HPDE6-E6E7 (cell line): ENCODE results near the gene SCYGR1.
"Not testable (repeated sequence)": the region's sequence is repeated elsewhere in the genome, so short reads cannot be mapped to it uniquely, and the experiment has no call there.

Source experiments
- DNase-seq: peaks from one replicate; pipeline ENCODE4 v3.0.0; 2011; ENCODE audit warnings: missing footprints; ENCODE audit errors: extremely low spot score

Gene SCYGR1

GRCh38 chr2:227402959-227403358 lies 15.2 kb upstream of the SCYGR1 start:
- DNase-seq, result no peak

- DNase-seq, result no peak
These were observed 14.6 kb upstream of the SCYGR1 start for GRCh38 chr2:227402321-227402720.

DNA sequence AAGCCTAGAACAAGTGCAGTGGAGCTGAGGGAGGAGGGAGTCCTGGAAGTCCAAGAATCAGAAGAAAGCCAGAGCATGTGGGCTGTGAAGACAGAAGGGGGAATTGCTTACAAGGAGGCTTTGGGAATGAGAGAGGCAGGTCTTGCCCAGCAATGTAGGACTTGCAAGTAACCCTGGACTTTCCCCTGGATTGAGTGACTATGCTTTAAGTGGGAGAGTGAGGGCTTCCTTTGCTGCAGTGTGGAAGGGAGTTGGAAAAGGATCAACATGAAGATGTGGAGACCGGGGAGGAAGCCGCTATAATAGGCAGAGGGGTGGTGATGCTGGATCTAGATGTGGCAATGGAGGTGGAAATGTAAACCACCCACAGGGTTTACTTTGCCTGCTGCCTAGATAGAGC lies 13.8 kb upstream of the SCYGR1 start:
- no peak for DNase-seq

GRCh38 chr2:227398684-227399670 lies 11.2 kb upstream of the SCYGR1 start:
- no peak for DNase-seq

DNA sequence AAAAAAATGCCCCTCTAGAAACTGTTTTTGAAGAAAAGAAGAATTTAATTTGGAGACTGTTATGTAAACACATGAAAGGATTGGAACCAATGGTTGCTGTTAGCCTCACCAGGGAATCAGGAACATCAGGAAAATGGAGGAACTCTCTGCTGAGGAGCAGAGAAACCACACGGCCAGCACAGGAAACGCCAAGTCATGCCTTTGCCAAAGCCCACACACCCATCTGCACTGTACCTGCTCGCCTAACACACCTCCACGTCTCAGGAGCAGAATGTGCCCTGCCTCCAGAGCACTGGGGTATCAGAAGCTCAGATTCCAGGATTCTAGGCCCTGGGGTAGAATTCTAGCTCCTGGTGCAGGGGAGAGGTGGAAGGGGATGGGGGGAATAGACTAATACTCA lies 9.8 kb upstream of the SCYGR1 start:
- DNase-seq, result no peak

GRCh38 chr2:227395556-227395955 lies 7.8 kb upstream of the SCYGR1 start:
- DNase-seq, result no peak

DNA sequence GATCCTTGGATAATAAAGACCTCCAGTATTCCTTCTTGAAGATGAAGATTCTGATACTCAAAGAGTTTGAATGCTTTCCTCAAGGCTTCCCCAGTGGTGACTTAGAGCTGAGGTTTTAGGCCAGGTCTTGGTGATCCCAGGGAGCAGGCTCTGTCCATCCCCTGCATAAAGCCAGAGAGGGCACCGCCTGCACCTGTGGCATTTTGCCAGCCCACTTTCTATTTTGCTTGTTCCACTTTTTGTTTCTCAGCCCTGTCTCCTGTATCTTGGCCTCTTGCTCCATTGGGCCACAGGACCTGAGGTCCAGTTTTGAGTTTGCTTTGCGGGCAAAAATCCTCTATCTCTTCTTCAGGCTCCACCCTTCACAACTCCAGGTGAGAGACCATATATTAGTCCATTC lies 6.7 kb upstream of the SCYGR1 start:
- DNase-seq, result no peak

GRCh38 chr2:227390468-227391256 lies 2.9 kb upstream of the SCYGR1 start:
- DNase-seq, result no peak

DNA sequence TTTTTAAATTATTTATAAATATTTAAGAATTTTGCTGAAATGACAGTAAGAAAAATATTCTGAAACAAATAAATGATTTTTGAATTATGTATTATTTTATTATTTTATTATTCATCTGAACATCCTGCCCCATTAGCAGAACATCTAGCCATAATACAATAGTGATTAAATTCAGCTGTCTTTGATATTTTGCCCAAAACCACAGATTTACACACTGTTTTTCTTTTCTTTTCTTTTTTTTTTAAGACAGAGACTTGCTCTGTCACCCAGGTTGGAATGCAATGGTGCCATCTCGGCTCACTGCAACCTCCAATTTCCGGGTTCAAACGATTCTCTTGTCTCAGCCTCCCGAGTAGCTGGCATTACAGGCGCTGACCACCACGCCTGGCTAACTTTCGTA lies 1.9 kb upstream of the SCYGR1 start:
- DNase-seq, result no peak

- DNase-seq, result no peak
These were observed 1.5 kb upstream of the SCYGR1 start for GRCh38 chr2:227389231-227389630.

GRCh38 chr2:227388537-227389011 lies 825 bp upstream of the SCYGR1 start:
- DNase-seq, result no peak

DNA sequence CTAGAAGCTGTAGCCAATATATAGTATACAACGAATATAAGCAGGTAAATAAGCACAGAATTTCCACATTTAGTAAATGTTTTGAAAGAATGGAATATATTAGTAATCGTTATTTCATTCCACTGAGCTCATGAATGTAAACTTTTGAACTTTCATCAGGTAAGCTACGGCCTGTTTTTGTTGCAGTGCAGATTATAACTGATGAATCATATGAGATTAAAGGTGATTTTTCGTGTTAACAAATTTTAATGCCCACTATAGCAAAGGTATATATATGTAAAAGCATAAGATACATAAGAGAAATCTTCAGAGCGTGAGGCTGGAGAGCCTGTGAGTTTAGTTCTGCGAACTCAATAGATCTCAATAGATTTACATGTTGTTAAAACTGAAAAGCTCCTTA lies 1.1 kb downstream of the SCYGR1 start:
- no peak for DNase-seq

DNA sequence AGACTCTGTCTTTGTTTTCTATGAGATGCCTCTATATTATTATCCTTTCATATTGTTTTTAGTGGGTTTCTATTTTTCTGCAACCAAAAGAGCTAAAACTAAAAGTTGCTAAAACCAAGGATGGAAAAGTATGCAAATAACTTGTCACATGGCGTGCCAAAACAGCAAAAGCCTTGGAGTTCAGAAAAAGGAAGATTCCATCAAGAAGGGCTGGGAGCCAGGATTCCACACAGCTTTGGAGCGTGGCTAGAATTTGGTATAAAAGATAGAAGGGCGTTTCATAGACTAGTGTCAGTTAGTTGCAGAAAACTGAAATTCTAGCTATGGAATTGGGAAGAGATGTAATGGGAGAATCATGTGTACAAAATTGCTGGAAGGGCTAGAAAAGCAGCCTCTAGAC lies 4.1 kb downstream of the SCYGR1 start:
- no peak for DNase-seq

DNA sequence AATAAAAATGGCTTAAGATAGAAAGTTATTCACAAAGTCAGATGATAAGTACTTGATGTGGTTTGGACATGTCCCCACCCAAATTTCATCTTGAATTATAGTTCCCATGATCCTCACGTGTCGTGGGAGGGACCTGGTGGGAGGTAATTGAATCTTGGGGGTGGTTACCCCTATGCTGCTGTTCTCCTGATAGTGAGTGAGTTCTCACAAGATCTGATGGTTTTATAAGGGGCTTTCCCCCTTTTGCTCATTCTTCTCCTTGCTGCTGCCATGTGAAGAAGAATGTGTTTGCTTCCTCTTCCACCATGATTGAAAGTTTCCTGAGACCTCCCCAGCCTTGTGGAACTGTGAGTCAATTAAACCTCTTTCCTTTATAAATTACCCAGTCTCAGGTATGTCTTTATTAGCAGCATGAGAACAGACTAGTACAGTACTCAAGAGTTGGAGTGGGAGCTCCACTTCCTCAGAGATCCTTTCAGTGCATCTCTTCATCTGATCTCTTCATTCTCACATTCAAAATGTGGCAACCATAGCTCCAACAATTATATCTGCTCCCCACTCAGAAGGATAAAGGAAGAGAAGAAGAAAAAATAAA lies 5.4 kb downstream of the SCYGR1 start:
- DNase-seq, result not testable (repeated sequence)

DNA sequence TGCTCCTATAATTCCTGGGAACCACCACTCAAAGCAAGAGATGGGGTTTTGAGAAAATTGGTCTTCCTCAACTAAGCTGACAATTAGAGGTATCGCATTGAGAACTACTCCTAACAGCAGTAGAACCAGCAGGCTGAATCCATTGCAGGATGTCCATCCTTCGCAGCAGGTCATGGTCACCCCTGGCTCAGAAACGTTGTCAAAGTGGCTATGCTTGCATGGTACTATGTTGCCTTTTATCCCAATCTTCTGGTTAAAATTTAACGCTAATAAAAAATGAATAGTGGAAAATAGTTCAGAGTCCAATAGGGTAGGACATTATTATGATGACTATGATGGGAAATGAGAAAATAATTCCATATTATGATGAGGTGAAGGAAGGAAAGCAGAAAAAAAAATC lies 8.7 kb downstream of the SCYGR1 start, which contains the start of gene TM4SF20:
Gene TM4SF20, minus strand, starts transcription at position 212 of the 400 bp plus-strand sequence. Its CDS starts 38 bp downstream, at position 174.
- DNase-seq, result no peak

DNA sequence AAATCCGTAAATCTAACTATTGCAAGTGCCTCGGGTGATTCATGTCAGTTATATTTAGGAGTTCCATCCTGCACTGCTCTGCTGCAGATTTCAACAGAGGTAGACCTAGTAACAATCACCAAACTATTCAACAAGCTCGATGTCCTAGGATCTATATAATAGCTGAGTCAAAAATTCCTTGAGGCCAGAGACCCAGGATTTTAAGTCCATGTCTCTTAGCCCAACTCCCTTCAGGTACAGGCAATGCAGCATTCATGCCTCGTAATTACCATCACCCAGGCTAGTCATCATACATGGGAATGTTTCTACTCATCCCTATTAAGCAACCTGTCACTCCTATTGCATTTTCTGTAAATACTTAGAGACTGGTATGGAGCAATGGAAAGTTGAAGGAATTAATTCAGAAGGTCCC lies 9.4 kb downstream of the SCYGR1 start:
- DNase-seq, result no peak

DNA sequence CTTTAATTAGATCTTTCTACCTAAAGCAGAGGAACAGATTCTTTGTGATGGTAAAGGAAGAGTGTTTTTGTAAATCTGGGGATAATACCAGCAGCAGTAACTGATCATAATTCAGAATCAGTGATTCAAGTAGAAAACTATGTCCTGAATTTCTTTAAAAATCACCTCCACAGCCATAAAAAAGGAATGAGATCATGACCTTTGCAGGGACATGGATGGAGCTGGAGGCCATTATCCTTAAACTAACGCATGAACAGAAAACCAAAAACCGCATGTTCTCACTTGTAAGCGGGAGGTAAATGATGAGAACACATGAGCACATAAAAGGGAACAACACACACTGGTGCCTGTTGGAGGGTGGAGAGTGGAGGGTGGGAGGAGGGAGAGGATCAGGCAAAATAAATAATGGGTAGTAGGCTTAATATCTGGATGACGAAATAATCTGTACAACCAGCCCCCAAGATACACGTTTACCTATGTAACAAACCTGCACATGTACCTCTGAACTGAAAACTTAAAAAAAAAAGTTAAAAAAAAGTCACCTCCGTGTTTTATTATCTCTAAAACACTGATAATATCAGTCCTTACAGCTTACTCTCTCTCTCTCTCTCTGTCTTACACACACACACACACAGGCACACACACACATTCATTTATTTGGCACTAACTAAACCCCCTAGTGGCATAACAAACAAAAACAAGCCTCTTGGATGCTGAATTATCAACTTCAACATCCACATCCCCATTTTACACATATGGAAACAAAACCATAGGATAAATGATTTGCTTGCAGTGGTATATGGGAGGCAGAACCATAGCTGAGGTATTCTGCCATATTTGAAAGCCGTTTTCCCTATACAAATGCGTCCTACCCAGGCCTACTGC lies 10.0 kb downstream of the SCYGR1 start:
- no peak for DNase-seq

GRCh38 chr2:227376656-227377396 lies 10.9 kb downstream of the SCYGR1 start:
- no peak for DNase-seq

- DNase-seq, result no peak
These were observed 13.6 kb downstream of the SCYGR1 start for GRCh38 chr2:227374158-227374557.

DNA sequence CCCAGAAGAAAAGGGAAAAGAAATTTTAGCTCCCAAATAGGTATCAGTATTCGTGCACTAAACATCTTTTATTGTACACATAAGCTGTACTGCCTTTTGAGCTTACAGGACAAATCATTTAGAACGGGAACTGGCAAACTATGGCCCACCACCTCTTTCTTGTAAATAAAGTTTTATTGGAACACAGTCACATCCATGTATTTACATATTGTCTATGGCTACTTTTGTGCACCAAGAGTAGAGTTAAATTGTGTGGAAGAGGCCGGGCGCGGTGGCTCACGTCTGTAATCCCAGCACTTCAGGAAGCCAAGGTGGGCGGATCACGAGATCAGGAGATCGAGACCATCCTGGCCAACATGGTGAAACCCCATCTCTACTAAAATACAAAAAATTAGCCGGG lies 14.4 kb downstream of the SCYGR1 start:
- DNase-seq, result no peak
